ENCODE data around the gene BTBD17.

Gene BTBD17

DNA sequence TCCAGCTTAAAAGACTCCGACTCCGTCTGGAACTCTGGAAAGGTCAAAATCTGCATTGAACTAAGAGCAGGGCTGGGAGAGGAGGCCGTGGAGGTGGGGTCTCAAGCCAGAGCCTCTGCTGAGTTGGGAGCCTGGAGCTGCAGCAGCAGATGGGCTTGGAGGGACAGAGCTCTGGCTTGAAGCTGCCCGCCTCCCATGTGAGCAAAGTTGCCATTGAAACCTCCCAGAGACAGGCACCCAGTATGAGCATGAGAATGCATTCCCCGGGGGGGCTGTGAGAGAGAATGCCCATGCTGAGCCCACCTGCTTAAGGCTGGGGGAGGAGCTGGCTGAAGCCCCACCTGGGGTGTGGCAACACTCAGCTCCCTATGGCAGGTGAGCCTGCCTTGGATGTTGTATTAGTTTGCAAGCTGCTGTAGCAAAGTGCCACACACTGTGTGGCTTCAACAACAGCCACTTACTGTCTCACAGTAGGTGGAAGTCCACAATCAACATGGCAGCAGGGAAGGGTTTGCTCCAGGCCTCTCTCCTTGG lies 26.1 kb downstream of the BTBD17 start:
- no peak for DNase-seq (ENCODE audit: low read depth)

DNA sequence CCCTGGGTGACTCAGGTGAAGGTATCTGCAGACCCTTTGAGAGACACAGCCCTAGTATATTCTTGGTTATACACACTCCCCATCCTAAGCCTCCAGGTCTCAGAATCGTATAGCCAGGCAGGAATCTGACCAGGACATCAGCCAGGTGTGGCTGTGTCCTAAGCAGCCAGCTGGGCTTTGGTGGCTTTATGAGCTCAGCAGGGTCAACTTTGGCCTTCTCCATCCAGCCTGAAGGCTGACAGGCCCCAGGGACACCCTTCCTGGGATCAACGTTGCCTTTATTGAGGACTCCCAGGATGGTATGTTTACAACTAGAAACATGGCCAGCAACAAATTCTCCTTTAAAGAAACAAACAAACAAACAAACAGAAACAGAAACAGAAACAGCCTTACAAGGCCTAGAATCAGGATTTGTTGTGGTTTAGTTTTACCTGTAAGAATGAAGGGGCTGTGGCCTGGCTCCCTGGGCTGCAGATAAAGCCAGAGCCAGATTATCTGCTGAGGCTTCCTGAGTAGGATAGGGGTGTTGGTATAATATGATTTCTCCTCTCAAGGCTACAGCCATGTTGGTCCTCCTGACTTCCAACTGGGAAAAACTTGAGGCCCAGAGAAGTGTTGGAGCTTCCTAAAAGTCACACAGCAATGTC lies 27.2 kb downstream of the BTBD17 start:
- no peak for DNase-seq (ENCODE audit: low read depth)

DNA sequence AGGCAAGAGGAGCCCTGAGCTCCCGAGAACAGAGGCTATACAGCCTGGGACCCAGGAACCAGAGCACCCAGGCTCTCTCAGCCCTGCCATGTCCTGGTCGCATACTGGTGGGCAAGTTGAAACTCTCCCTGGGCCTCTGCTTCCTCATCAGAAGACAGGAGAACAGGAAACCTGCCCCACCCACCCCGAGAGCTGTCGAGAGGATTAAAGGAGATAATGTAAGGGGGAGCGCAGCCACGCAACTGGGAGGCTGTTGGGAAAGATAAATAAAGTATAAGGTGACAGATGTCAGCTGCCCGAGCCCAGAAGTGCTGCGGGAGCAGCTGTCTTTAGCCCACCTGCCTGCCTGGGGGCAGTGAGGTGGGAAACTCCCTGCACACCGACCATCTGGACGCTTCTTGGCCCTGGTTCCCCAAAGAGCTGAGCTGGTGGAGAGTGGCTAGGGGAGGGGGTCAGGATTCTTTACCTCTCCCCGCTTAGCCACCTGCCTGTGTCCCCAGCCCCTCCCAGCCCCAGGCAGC lies 28.8 kb downstream of the BTBD17 start:
- no peak for DNase-seq (ENCODE audit: low read depth)

DNA sequence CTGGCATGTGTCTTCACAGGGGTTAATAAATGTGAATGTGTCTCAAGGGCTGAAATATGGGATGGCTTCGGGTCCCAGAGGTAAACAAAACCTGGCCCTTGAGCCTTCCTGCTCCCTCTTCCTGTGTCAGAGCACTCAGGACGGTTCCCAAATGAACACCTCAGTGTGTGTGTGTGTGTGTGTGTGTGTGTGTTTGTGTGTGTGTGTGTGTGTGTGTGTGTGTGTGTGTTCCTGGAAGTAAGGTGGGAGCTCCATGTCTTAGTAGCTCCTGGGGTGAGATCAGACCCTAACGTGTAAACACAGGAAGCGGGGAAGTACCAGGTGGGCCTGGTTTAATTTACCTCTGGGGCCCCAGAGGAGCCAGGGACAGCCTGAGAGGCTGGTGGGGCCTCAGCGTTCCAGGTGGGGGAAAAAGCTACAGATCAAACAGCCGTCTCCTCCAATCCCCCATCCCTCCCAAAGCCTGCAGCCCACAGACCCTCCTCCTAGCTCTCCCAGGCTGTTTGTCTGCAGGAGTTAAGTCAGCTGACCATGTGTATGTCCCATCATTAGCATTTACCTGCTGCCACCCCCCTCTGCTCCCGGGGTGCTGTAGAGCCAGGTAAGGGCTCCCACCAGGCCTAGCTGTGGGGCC lies 29.5 kb downstream of the BTBD17 start:
- DNase-seq (ENCODE audit: low read depth): no peak

DNA sequence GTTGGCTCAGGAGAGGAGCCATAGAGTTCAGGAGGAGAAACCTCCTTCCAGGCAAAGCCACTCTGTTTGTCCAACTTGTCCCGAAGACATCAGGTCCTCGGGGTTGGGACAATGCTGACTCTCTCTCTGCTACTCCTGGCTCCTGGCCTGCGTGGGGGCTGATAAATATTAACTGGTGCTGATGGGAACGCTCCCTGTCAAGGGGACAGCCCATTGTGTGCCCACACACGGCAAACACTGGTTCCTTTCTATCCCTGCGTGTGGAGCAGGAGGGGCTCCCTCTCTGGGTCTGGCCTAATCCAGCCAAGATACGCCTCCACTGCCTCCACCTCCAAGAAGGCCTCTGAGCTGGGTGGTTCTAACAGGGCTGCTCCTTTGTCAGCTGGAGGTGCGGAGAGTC lies 31.2 kb downstream of the BTBD17 start:
- no peak for DNase-seq (ENCODE audit: low read depth)

DNA sequence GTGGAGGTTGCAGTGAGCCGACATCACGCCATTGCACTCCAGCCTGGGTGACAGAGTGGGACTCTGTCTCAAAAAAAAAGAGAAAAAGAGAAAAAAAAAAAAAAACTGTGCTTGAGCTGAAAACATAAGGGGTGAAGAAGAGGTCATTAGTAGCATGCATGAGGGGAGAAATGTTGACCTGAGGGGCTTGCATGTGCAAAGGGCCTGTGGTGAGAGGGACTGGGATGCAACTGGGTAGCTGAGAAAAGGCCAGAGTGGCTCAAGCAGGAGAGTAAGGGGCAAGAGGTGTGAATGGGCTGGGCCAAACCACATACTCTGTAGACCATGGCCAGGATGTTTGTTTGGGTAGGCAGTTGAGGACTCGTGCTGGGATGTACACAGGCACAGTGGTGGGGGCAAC lies 32.3 kb downstream of the BTBD17 start:
- DNase-seq (ENCODE audit: low read depth): no peak

DNA sequence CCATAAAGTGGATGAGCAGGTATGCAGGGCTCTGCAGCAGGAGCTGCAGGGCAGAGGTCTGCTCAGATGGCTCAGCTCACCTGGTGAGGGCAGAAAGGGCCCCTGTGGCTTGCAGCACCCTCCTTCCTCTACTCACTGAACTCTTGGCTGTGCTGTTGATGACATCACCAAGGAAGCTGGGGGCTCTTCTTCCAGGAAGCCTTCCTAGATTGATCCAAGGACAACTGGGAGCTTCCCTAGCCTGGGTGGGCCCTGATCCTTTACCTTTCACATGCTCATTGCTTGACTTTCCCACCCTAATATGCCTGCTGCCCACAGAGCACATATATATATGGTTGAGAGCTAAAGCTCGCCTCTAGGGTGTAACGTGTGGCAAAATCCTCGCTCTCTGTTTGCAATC lies 33.2 kb downstream of the BTBD17 start:
- DNase-seq (ENCODE audit: low read depth): no peak

DNA sequence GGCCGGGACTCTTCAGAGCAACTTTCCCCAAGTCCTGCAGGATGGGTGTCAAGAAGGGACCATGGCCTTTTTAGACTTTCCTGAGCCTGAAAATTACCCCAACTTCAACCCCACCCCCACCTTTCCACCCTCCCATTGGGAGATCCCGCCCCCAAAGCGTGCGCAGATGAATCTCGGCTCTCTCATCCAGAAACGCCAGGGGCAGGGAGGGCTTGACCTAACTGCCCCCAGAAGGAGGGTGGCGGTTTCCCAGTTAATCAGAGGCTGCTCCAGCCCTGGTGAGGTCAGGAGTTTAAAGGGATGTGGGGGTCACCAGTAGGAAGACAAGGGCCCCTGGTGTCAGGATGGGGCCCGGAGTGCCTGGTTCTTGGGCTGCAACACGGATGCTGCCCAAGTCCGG lies 35.2 kb downstream of the BTBD17 start:
- DNase-seq (ENCODE audit: low read depth): no peak

DNA sequence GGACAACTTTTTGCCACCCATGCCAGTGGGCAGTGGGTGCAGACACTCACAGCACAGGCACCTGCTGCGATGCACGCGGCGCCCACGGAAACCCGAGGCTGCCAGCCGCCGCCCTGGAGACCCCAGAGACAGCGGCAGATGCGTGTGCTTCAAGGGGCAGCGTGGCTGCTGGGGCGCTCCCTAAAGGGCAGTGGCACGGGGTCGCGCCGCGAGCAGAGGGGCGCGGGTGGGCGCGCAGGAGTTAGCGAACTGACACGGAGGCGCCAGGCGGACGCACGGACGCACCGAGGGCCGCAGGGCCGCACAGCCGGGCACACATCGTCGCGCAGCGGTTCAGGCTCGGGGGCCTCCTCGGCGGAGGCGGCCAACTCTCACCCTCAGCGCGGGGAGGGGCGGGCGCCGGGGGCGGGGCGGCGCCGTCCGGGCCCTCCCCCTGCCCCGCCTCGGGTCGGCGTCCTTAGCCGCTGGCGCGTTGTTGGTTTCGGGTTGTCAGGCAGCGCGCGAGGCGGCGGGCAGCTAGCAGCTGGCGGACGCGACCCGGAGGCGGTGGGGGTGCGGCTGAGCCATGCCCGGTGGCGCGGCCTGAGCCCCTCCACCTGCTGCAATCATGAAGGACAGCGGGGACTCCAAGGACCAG lies 35.8 kb downstream of the BTBD17 start, which contains the start of gene KIF19:
TSS of gene KIF19 (plus strand) at position 484 of the 637 bp plus-strand sequence. CDS start at position 608, 124 bp downstream.
- peak; percentile 37 for DNase-seq (ENCODE audit: low read depth)

DNA sequence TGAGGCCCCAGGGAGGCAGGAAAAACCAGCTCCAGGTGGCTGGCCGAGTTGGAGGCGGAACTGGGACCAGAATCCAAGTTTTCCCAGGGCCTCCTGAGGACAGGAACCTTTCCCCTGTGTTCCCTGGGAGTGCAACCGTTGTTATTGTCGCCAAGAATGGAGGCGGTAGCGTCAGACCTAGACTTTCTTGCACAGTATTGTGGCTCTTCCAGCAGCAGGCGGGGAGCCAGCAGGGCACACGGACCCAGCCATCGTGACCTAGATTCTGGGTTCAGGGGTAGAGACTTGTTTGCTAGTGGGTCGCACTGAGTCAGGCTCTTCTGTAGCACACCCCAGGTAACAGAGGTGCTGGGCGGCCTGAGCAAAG lies 36.3 kb downstream of the BTBD17 start:
- no peak for DNase-seq (ENCODE audit: low read depth)

DNA sequence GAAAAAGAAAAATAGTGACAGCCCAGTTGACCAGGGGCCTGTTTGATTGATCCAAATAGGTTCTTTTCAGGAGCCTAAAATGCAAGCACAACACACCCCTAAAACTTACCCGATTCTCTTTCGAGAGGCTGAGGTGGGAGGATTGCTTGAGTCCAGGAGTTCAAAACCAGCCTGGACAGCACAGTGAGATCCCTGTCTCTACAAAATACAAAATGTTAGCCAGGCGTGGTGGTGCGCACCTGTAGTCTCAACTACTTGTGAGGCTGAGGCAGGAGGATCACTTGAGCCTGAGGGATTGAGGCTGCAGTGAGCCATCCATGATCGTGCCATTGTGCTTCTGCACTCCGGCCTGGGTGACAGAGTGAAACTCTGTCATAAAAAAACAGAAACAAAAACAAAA lies 37.1 kb downstream of the BTBD17 start:
- no peak for DNase-seq (ENCODE audit: low read depth)

DNA sequence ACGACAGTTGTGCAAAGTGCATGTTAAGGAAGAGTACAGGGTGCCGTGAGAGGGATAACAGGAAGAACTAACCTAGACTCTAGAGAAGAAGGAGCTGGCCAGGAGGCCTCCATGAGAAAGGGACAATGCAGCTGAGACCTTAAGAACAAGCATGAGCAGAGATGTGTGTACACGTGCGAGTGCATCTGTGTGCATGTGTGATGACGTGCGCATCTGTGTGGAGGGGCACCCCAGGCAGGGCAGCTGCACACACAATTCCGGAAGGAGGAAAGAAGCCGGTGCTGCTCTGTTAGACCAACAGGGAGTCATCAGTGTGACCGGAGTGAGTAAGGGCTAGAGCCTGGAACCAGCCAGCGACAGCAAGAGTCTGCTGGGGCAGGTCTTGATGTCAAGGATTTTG lies 43.3 kb downstream of the BTBD17 start:
- DNase-seq (ENCODE audit: low read depth): no peak

DNA sequence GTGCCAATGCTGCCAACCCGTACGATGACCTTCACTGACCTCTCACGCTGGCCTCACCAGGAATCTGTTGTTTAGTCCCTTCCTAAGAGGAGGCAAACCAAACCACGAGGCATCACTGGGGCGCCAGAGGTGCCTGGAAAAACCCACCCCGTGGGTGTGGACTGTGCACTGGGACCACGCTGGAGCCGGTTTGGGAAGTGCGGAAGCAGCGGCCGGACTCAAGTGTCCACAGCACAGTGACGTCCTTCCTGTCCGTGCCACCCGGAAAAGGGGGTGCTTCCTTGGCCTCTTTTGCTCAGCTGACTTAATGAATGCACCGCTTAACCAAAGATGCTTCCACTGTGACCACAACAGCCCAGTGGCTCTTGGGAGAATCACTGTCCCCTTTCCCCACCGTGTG lies 44.6 kb downstream of the BTBD17 start:
- DNase-seq (ENCODE audit: low read depth): no peak

DNA sequence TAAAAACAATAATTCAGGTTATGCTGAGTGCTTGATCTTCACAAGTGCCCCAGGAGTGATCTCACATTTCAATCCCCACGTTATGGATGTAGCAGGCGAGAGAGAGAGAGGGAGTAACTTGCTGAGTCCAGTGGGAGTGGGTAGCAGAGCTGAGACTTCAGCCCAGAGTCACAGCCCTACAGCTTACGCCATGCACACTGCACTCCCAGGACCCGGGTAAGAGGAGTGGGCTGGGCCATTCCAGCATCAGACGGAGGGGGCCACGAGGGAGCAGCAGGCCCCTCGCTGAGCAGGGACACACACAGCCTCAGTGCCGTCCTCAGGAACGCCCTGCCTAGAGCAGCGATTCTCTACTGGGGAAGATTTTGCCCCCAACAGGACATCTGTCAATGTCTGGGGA lies 45.4 kb downstream of the BTBD17 start:
- no peak for DNase-seq (ENCODE audit: low read depth)

DNA sequence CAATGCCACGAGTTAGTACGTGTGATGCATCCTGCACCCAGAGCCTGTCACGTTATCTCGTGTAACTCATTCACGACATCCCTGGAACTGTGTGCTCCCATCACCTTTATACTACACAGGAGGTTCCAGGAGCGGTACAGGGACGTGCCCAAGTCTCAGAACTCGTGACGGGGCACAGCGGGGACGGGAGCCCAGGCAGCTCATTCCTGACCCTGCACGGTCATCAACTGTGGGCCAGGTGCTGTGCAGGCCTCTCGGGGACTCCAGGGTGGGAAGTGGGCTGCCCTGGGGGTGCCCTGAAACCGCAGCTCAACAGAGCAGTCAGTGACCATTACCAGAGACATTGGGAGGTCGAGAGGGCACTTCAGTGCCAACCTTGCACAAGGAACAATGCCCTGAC lies 46.8 kb downstream of the BTBD17 start:
- DNase-seq (ENCODE audit: low read depth): no peak

DNA sequence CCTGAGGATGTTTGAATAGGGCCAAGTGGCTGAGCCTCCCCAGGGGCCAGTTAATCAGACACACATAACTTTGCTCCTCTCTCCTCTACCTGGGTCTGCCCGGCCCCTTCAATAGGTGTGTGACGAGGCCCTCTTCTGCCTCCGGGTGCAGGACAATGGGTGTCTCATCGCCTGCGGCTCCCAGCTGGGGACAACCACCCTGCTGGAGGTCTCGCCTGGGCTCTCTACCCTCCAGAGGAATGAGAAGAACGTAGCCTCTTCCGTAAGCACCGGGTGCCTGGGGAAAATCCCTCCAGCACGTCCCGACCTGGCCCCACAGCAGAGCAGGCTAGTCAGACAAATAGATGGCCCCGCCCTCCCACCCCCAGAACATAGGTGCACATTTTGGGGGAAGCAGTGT lies 51.8 kb downstream of the BTBD17 start:
- DNase-seq (ENCODE audit: low read depth): no peak

DNA sequence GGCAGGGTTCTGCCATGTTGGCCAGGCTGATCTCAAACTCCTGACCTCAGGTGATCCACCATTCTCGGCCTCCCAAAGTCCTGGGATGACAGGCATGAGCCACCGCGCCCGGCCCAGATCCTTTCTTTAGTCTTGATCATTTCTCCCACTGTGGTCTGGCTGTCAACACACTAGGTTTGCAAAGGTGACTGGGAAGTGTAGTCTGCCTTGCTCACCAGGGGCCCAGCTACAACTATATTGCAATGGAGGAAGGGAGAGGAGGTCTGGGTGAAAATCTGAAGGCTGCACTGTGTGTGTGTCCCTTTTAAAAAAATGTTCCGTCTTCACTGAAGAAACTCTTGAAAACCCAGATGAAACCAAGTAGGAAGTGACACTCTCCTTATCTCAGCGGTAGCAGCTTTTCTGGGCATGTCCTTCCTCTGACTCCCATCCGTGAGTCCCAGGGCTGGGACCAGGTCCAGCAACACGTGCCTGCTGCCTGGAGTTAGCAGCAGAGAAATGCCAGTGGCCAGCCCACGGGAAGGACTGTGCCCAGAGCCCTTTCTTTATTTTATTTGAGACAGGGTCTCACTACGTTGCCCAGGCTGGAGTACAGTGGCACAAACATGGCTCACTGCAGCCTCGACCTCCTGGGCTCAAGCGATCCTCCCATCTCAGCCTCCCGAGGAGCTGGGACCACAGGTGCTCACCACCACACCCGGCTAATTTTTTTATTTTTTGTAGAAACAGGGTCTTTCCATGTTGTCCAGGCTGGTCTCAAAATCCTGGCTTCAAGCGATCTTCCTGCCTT lies 53.5 kb downstream of the BTBD17 start:
- no peak for DNase-seq (ENCODE audit: low read depth)

Data from activated T-cell treated with anti-CD3 and anti-CD28 coated beads for 1 hour (primary cell).